Epithelial cell of esophagus (primary cell): ENCODE results near the gene RIN1.
"Not testable (repeated sequence)": the region's sequence is repeated elsewhere in the genome, so short reads cannot be mapped to it uniquely, and the experiment has no call there.

Experiments
- DNase-seq: peaks from one replicate; pipeline ENCODE4 v3.0.0; 2010; ENCODE audit warnings: low read depth
- H3K4me3 ChIP-seq: 2 replicates; pipeline ENCODE4 v1.5.1; 2011; ENCODE audit warnings: mild to moderate bottlenecking, low read length, control low read depth
- TF ChIP-seq, protein P1 (sequence below): IDR thresholded peaks from 2 replicates; pipeline ENCODE4 v1.5.1; 2011; ENCODE audit warnings: low read depth, mild to moderate bottlenecking, low read length, control low read depth, inconsistent platforms; ENCODE audit not compliant: insufficient read depth; ENCODE audit errors: missing control alignments

Gene RIN1

DNA sequence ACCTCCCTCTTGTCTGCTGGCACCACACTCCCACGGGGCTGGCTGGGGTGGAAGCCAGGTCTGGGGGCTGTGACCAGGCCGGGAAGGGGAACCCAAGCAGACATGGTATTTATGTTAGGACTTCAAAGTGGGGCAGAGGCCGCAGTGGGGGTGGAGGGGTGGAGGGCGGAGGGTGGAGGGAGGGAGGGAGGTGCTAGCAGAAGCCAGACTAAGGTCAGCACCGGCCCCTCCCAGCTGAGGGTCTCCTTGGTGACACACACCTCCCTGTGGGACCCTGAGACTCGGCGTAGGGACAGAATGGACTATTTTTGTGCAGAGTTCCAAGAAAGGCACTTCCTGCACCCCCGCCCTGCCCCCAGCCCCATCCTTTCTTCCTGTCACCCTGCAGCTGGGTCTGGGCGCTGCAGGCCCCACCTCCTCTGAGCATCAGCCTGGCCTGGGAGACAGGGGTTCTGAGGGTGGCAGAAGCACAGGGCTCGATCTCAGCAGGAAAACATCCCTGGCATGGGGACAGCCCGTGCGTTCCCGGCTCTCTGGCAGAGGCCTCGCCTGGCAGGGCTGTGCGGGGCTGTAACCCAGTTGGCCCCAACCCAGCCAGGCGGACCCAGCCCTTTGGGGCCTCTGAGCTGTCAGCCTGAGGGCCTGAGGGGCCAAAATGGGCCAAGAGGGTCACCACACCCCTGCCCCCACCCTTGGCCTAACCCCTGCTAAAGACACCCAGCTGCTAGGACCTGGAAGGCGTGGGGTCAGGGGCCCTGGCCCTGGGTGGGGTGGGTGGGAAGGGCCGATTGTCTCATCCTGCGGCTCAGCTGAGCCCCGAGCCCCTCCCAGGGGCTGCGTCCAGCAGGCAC is 9.7 kb downstream of the RIN1 start:
- TF ChIP-seq, protein P1, sequence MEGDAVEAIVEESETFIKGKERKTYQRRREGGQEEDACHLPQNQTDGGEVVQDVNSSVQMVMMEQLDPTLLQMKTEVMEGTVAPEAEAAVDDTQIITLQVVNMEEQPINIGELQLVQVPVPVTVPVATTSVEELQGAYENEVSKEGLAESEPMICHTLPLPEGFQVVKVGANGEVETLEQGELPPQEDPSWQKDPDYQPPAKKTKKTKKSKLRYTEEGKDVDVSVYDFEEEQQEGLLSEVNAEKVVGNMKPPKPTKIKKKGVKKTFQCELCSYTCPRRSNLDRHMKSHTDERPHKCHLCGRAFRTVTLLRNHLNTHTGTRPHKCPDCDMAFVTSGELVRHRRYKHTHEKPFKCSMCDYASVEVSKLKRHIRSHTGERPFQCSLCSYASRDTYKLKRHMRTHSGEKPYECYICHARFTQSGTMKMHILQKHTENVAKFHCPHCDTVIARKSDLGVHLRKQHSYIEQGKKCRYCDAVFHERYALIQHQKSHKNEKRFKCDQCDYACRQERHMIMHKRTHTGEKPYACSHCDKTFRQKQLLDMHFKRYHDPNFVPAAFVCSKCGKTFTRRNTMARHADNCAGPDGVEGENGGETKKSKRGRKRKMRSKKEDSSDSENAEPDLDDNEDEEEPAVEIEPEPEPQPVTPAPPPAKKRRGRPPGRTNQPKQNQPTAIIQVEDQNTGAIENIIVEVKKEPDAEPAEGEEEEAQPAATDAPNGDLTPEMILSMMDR, result no peak
- no peak for DNase-seq
- no peak overlapping the region for H3K4me3 ChIP-seq

DNA sequence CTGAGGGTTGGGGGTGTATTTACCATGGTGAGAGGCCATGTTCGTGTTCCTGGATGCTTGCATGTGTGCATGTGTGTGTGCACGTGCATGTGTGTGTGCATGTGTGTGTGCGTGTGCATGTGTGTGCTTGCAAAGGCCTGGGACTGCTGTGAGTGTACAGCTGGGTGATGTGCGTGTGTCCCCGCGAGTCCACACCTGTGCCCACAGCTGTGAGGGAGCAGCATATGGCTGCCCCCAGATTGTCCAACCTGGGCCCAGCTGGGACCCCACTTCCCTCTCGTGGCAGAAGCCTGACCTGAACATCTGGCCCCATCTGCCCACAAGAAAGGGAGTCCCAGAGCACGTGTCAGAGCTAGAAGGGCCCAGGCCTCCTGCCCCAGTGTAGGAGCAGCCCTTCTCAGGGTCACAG is 11.0 kb downstream of the RIN1 start:
- TF ChIP-seq, protein P1, result no peak
- H3K4me3 ChIP-seq, result no peak overlapping the region

DNA sequence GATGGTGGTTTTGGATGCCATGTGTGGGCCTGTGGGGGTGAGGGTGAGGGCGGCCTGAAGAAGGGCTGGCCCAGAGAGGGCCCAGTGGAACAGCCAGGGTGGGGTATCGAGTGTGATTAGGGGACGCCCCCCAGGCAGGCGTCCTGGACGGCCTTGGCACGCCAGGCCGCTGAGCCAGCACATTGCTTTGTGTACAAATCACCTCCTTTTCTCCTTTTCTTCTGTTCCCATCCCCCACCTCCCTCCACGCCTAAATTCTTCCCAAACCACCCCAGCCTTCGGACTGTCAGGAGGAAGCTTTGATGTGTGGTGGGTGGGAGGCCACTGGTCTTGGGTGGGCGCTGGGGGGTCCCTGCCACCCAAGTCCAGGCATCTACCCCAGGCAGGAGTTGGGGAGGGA is 11.6 kb downstream of the RIN1 start:
- TF ChIP-seq, protein P1, result no peak
- DNase-seq, result no peak
- no peak overlapping the region for H3K4me3 ChIP-seq

More for the DNA sequence above, 11.0 kb downstream of the RIN1 start:
- no peak for DNase-seq

DNA sequence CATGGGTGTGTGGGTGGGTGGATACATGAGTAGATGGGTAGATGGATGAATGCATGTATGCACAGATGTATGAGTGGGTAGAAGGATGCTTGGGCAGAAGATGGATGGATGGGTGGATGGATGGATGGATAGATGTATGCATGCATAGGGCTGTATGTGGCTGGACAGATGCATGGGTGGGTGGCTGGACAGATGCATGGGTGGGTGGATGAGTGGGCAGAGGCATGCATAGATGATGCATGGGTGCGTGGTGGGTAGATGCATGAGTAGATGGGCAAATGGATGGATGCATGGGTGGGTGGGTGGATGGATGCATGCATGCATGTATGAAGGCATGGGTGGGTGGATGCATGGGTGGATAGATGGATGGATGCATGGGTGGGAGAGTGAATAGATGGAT is 12.6 kb downstream of the RIN1 start:
- H3K4me3 ChIP-seq, result no peak overlapping the region
- DNase-seq, result no peak
- TF ChIP-seq, protein P1, result no peak

DNA sequence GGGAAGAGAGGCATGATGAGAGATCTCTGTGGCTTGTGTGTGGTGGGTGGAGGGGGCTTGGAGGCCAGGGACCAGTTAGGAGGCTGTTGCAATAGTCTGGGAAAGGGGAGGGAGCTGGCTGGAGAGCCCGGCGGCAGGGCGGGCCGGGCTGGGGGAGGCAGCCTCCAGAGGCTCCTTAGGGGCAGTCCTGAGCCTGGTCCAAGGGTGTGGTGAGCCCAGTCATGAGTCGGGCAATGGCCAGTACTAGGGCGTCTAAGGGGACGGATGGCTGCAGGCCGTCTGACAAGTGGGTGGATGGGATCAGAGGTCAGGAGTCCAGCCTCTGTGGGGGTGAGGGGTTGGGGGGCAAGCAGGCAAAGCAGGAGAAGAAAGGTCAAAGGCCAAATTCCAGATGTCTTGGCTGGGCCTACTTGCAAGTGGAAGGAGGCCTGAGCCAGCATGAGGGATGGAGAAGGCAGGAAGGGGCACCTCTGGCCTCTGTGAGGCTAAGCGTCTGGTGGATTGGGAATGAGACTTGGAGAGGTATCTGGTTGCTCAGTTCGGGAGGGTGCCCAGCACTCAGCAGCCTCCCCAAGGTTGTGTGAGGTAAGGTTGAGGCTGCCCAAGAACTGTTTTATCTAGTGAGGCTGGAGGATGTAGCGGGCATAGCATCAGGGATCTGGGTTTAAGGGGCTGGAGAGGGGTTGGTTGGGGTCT is 13.4 kb downstream of the RIN1 start:
- TF ChIP-seq, protein P1, result no peak
- DNase-seq, result no peak
- H3K4me3 ChIP-seq, result no peak overlapping the region

DNA sequence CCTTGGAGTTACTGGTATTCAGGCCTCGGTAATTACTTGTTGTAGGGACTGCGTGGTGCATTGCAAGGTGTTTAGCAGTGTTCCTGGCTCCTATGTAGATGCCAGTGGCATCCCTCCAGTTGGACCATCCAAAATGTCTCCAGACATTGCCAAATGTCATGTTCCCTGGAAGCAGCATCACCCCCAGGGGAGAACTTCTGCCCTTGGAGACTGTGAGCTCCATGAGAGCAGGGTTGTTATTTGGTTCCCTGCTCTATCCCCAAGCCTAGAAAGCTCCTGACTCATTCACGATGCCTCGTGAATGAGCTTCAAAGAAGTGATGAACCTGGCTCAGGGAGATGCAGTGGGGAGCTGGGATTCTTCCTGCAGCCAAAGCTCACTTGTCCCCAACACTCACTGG is 14.6 kb downstream of the RIN1 start:
- DNase-seq, result no peak
- TF ChIP-seq, protein P1, result no peak
- H3K4me3 ChIP-seq, result no peak overlapping the region

DNA sequence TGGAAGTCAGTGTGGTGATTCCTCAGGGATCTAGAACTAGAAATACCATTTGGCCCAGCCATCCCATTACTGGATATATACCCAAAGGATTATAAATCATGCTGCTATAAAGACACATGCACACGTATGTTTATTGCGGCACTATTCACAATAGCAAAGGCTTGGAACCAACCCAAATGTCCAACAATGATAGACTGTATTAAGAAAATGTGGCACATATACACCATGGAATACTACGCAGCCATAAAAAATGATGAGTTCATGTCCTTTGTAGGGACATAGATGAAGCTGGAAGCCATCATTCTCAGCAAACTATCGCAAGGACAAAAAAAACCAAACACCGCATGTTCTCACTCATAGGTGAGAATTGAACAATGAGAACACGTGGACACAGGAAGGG is 15.5 kb downstream of the RIN1 start:
- H3K4me3 ChIP-seq, DNase-seq: not testable (repeated sequence)

DNA sequence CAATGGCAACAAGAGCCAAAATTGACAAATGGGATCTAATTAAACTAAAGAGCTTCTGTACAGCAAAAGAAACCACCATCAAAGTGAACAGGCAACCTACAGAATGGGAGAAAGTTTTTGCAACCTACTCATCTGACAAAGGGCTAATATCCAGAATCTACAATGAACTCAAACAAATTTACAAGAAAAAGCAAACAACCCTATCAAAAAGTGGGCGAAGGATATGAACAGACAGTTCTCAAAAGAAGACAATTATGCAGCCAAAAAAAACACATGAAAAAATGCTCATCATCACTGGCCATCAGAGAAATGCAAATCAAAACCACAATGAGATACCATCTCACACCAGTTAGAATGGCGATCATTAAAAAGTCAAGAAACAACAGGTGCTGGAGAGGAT is 15.9 kb downstream of the RIN1 start:
- not testable (repeated sequence) for H3K4me3 ChIP-seq, DNase-seq
